DND-41 (cell line): ENCODE measurements around the gene MIGA2.

Source experiments
- ATAC-seq: fragments of 200-7000 bp; cut with Tn5 transposase; 3 replicates; pipeline ENCODE4 v1.9.1; 2021; ENCODE audit warnings: low read depth; ENCODE audit not compliant: insufficient read depth
- DNase-seq: peaks from one replicate; pipeline ENCODE4 v3.0.0-alpha.2; 2020
- H2AFZ ChIP-seq: 2 replicates; pipeline ENCODE4 v1.6.0; 2012; ENCODE audit warnings: low read depth, low read length
- H3K27ac ChIP-seq: 2 replicates; pipeline ENCODE4 v1.5.1; 2012; ENCODE audit warnings: low read length, inconsistent platforms
- H3K27me3 ChIP-seq: fragments of 200-600 bp; sonication (generic); 2 replicates; pipeline ENCODE4 v1.6.0; 2012; ENCODE audit warnings: low read length, mild to moderate bottlenecking, inconsistent platforms; ENCODE audit not compliant: insufficient read depth, poor library complexity
- H3K36me3 ChIP-seq: 2 replicates; pipeline ENCODE4 v1.5.1; 2012; ENCODE audit warnings: low read length, inconsistent platforms; ENCODE audit not compliant: insufficient read depth
- H3K4me1 ChIP-seq: 2 replicates; pipeline ENCODE4 v1.5.1; 2012; ENCODE audit warnings: mild to moderate bottlenecking, low read length; ENCODE audit not compliant: insufficient read depth
- H3K4me2 ChIP-seq: 2 replicates; pipeline ENCODE4 v1.6.0; 2012; ENCODE audit warnings: mild to moderate bottlenecking, moderate library complexity, low read length, inconsistent platforms; ENCODE audit not compliant: insufficient read depth
- H3K4me3 ChIP-seq, 2 experiments: fragments of 200-600 bp in 1 of 2; shearing (Covaris generic) in 1 of 2; 2 replicates each; pipeline ENCODE4 v1.5.1; 2012 to 2016; ENCODE audit warnings: inconsistent platforms in 2 of 2, low read length in 2 of 2, mild to moderate bottlenecking in 2 of 2, low read depth in 1 of 2, moderate library complexity in 1 of 2
- H3K79me2 ChIP-seq: 2 replicates; pipeline ENCODE4 v1.6.0; 2012; ENCODE audit warnings: low read length, inconsistent platforms; ENCODE audit not compliant: insufficient read depth
- H3K9ac ChIP-seq: 2 replicates; pipeline ENCODE4 v1.6.0; 2012; ENCODE audit warnings: low read depth, mild to moderate bottlenecking, inconsistent platforms, low read length, moderate library complexity
- H3K9me3 ChIP-seq: 2 replicates; pipeline ENCODE4 v1.5.1; 2012; ENCODE audit warnings: low read length, moderate library complexity, mild to moderate bottlenecking, inconsistent platforms; ENCODE audit not compliant: insufficient read depth, severe bottlenecking
- H4K20me1 ChIP-seq: 2 replicates; pipeline ENCODE4 v1.6.0; 2012; ENCODE audit warnings: low read length; ENCODE audit not compliant: insufficient read depth
- EZH2 ChIP-seq: IDR thresholded peaks from 3 replicates; pipeline ENCODE4 v1.6.1; 2012; ENCODE audit warnings: borderline replicate concordance, low read depth, mild to moderate bottlenecking, moderate library complexity, low read length, inconsistent platforms; ENCODE audit not compliant: severe bottlenecking
- TF ChIP-seq, protein P1 (sequence below): IDR thresholded peaks from 2 replicates; pipeline ENCODE4 v1.5.1; 2012; ENCODE audit warnings: borderline replicate concordance, low read length, moderate library complexity, mild to moderate bottlenecking; ENCODE audit not compliant: poor library complexity, severe bottlenecking; ENCODE audit errors: extremely low read depth

The MIGA2 gene

DNA sequence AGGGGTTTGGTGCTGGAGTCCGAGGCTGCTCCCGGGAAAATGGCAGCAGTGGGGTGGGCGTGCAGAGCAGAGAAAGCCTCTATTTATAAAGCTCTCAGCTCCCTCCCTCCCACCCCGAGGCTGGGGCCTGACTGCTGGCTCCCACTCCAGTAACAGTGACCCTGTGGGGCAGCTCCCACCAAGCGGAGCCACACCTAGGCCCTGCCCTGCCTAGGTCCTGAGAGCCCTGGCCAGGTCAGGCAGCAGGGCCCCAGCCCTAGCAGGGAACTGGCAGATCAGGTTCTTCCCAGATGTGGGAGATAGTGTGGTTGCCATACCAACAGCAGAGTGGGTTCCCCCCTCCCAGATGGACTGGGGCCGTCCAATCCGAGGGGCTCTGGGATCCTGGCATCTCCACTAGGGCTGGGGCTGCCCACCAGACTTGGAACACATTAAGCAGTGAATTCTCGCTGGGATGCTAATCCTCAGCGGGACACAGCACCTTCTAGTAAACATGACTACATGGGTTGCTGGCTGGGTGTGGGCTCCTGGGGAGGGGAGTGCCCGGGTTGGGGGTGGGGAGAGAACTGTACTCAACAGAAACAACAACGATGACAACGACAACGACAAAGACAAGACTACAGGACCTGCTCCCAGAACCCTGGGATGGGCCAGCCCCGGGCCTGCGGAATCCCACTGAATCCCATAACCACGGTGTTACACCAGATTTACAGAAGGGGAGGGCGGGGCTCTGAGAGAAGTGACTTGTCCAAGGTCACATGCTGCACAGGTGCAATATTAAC lies 9.8 kb upstream of the MIGA2 start:
- DNase-seq (no peak), ATAC-seq (no peak)
- Histone ChIP-seq H3K27ac (peak overlapping the region; percentile 81; the same call in 1 of the 2 replicates), H3K4me1 (peaks cover 29% of the 10 kb centered on the region), H4K20me1 (peaks cover 34% of the 10 kb centered on the region), H3K9me3 (no peaks in the 10 kb centered on the region), H3K79me2 (peaks cover 49% of the 10 kb centered on the region), H3K4me3 (peak overlapping the region in 1 of 2 experiments; percentile 98; a peak in 3 of 4 replicates), H3K9ac (peak overlapping the region; percentile 88), H3K36me3 (peaks cover 3% of the 10 kb centered on the region; the same call in 1 of the 2 replicates), H3K27me3 (no peaks in the 10 kb centered on the region), H2AFZ (no peak overlapping the region), H3K4me2 (peak overlapping the region; percentile 91)
- TF ChIP-seq EZH2 = no peak
- TF ChIP-seq, protein P1, sequence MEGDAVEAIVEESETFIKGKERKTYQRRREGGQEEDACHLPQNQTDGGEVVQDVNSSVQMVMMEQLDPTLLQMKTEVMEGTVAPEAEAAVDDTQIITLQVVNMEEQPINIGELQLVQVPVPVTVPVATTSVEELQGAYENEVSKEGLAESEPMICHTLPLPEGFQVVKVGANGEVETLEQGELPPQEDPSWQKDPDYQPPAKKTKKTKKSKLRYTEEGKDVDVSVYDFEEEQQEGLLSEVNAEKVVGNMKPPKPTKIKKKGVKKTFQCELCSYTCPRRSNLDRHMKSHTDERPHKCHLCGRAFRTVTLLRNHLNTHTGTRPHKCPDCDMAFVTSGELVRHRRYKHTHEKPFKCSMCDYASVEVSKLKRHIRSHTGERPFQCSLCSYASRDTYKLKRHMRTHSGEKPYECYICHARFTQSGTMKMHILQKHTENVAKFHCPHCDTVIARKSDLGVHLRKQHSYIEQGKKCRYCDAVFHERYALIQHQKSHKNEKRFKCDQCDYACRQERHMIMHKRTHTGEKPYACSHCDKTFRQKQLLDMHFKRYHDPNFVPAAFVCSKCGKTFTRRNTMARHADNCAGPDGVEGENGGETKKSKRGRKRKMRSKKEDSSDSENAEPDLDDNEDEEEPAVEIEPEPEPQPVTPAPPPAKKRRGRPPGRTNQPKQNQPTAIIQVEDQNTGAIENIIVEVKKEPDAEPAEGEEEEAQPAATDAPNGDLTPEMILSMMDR = no peak

- DNase-seq (no peak), ATAC-seq (peak; percentile 4; the same call in 1 of the 3 replicates)
- Histone ChIP-seq H4K20me1 (peaks cover 32% of the 10 kb centered on the region), H3K4me2 (peak overlapping the region; percentile 91), H3K9me3 (no peaks in the 10 kb centered on the region), H3K27me3 (no peaks in the 10 kb centered on the region), H3K27ac (peak overlapping the region; percentile 81), H3K9ac (peak overlapping the region; percentile 88), H3K36me3 (peaks cover 3% of the 10 kb centered on the region; the same call in 1 of the 2 replicates), H3K79me2 (peaks cover 47% of the 10 kb centered on the region), H3K4me1 (peaks cover 29% of the 10 kb centered on the region), H2AFZ (peak overlapping the region; percentile 75), H3K4me3 (peak overlapping the region; percentile 63 to 98; a peak in 3 of 4 replicates)
- TF ChIP-seq, protein P1 = no peak
- no peak for TF ChIP-seq EZH2
Measured at GRCh38 chr9:129027224-129027684, 9.2 kb upstream of the MIGA2 start.

GRCh38 chr9:129027685-129028191 lies 8.7 kb upstream of the MIGA2 start:
- H3K9me3 ChIP-seq = no peaks in the 10 kb centered on the region
- H3K27ac ChIP-seq = peak overlapping the region; percentile 81
- no peaks in the 10 kb centered on the region for H3K27me3 ChIP-seq
- peak overlapping the region; percentile 75 for H2AFZ ChIP-seq
- H3K4me3 ChIP-seq = peak overlapping the region; percentile 63 to 98; a peak in 3 of 4 replicates
- peaks cover 29% of the 10 kb centered on the region for H3K4me1 ChIP-seq
- H3K9ac ChIP-seq = peak overlapping the region; percentile 88
- peaks cover 3% of the 10 kb centered on the region; the same call in 1 of the 2 replicates for H3K36me3 ChIP-seq
- peak; percentile 77 for ATAC-seq
- DNase-seq = peak; percentile 76
- peaks cover 32% of the 10 kb centered on the region for H4K20me1 ChIP-seq
- H3K79me2 ChIP-seq = peaks cover 42% of the 10 kb centered on the region
- peak overlapping the region; percentile 91 for H3K4me2 ChIP-seq
- TF ChIP-seq, protein P1 = no peak
- TF ChIP-seq EZH2 = no peak
